HG03064 (cell line): ENCODE data around the gene LBH.

Experiments
- ATAC-seq: cut with Tn5 transposase; IDR thresholded peaks from one replicate; pipeline ENCODE4 v1.9.1; 2021; ENCODE audit warnings: low read depth; ENCODE audit not compliant: unreplicated experiment

The LBH gene

DNA sequence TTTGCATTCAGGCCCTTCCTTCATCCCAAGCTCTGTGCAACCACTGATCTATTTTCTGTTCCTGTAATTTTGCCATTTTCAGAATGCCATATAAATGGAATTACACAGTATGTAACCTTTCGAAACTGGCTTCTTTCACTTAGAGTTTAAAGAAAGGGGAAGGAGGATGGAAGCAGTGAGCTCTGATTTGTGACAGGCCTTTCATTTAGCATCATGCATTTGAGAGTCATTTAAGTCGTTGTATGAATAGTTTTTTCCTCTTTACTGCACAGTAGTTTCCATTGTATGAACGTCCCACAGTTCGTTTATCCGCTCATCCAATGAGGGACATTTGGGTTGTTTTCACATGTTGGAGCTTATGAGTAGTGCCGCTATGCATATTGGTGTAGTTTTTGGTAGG lies 67.0 kb downstream of the LBH start:
- ATAC-seq: no peak

DNA sequence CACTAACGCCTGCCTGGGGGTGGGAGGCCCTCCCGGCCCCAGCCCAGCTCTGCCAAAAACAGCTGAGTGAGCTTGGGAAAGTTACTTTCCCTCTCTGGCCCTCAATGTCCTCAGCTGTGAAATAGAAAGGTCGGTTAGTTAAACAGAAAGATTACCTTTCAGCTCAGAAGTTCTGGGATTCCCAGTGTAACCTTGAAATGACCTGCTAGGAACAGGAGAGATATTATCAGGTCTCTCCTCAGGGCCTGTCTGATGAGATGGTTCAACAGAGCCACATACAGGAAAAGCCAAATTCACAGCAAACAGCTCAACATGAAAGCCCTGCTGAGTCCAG lies 68.8 kb downstream of the LBH start:
- no peak for ATAC-seq

DNA sequence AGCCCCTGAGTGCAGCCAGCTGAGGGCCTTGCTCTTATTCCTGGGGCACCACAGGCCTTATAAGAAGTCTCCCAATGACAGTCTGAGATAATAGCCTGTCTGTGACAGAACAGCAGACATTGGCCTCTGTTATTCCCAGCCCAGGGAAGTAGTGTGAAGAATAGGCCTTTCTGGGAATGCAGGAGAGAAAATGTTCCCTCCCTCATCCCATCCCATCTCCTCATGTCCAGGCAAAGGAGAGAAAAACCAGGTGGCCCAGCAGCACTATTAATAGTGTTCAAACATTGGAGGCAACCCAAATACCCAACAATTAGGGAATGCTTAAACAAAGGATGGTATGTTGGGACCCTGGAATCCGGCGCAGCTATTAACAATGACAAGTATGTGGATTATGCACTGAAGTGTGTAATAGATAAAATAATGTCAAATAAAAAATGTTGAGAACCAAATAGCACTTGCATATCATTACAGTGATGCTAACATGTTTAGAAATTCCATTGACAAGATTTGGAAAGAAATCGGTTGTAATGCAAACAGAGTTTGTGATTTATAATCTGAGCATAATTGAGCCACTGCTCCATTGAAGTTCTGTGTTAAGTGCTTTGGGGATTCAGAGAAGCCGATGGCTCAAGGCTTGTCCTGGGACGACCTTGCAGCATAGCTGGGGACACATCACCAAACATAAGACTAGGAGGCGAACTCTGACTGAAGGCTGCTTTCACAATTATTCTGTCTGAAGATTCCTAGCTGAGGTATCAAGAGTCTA lies 69.3 kb downstream of the LBH start:
- ATAC-seq: no peak

DNA sequence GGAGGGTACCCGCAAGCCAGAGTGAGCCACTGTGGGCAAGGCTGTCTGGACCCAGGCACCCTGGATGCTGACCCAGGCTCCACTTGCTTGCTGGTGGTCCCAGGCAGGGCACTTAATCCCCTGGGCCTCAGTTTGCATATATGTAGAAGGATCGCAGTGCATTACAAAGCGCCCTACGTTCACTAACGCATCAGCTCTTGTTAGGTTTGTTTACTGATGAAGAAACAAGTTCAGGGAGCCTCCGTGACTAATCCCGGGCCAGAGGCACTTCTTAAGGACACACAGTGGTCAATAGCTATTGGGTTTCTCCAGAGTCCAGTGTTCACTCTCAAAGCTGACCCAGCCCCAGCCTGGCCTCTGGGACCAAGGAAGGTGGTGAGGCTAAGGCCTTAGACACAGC lies 70.2 kb downstream of the LBH start:
- no peak for ATAC-seq

DNA sequence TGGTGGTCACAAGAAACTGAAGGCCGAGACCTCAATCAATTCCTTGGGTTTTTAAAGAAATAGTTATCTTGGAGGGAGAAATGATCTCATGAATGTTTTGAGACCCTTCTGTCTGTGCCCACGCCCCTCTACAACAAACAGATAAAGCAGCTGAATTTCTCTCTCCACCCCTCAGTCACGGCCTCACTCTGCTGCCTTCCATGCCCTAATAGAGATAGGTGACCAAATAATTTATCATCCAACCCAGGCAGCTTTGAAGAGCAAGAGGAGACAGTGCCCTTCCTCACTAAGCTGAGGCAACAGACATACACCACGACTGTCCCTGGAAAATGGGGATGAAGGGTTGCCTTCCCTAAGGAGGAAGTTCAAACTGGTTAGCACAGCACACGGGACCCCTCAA lies 71.2 kb downstream of the LBH start:
- no peak for ATAC-seq

GRCh38 chr2:30303095-30303494 lies 71.8 kb downstream of the LBH start:
- ATAC-seq: no peak

DNA sequence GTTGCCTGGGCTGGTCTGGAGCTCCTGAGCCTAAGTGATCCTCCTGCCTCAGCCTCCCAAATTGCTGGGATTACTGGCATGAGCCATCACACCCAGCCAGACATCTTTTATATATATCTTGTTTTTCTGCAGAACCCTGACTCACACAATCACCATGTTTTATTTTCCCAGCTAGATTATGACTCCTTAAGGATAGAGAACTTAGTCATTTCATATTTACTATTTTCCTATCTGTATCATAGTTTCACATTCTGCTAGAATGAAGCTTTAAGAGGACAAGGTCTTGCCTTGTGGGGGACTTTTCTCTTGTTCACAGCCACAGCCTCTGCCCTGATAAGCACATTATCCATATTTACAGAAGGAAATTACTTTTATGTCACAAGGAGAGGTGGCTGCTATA lies 73.9 kb downstream of the LBH start:
- ATAC-seq: no peak

- no peak for ATAC-seq
These were observed 75.2 kb downstream of the LBH start for GRCh38 chr2:30306522-30306921.

- no peak for ATAC-seq
These were observed 76.9 kb downstream of the LBH start for GRCh38 chr2:30308280-30308679.
